RCC 7860 (cell line): ENCODE results near the gene SPATA31C1.
"Not testable (repeated sequence)": the region's sequence is repeated elsewhere in the genome, so short reads cannot be mapped to it uniquely, and the experiment has no call there.

ENCODE experiments used
- DNase-seq: peaks from one replicate; pipeline ENCODE4 v3.0.0-alpha.2; 2015; ENCODE audit warnings: low spot score
- FAIRE-seq: peaks from 2 replicates; lab custom pipeline; 2012; peaks lifted over from hg19 to GRCh38; lab: Jason Lieb, UNC

SPATA31C1 gene

GRCh38 chr9:87917662-87918061 lies at the start of gene SPATA31C1:
Gene SPATA31C1, plus strand, starts transcription at chr9:87917962.
- FAIRE-seq, DNase-seq: not testable (repeated sequence)

- DNase-seq (no peak), FAIRE-seq (no peak)
Observed at GRCh38 chr9:87868175-87868574, 49.6 kb upstream of the SPATA31C1 start.

- DNase-seq, result no peak
- no peak for FAIRE-seq
Observed at GRCh38 chr9:87868635-87869034, 49.1 kb upstream of the SPATA31C1 start.

GRCh38 chr9:87869082-87869481 lies 48.7 kb upstream of the SPATA31C1 start:
- no peak for FAIRE-seq

GRCh38 chr9:87871425-87872078 lies 46.2 kb upstream of the SPATA31C1 start:
- FAIRE-seq (no peak), DNase-seq (no peak)

More at GRCh38 chr9:87869082-87869481, 48.7 kb upstream of the SPATA31C1 start:
- DNase-seq, result no peak

- DNase-seq, result no peak
- FAIRE-seq, result no peak
Observed at GRCh38 chr9:87872079-87872624, 45.6 kb upstream of the SPATA31C1 start.

GRCh38 chr9:87873607-87874303 lies 44.0 kb upstream of the SPATA31C1 start:
- DNase-seq (no peak), FAIRE-seq (no peak)

- DNase-seq (no peak), FAIRE-seq (no peak)
Observed at GRCh38 chr9:87874304-87874623, 43.5 kb upstream of the SPATA31C1 start.

- FAIRE-seq, result no peak
- DNase-seq, result no peak
Observed at GRCh38 chr9:87875060-87875459, 42.7 kb upstream of the SPATA31C1 start.

GRCh38 chr9:87875831-87876545 lies 41.8 kb upstream of the SPATA31C1 start:
- no peak for DNase-seq
- no peak for FAIRE-seq

GRCh38 chr9:87876708-87877107 lies 41.1 kb upstream of the SPATA31C1 start:
- FAIRE-seq, result no peak

GRCh38 chr9:87878989-87879511 lies 38.7 kb upstream of the SPATA31C1 start:
- FAIRE-seq (peak; percentile 83), DNase-seq (peak; percentile 66)

More at GRCh38 chr9:87876708-87877107, 41.1 kb upstream of the SPATA31C1 start:
- no peak for DNase-seq

- FAIRE-seq (no peak), DNase-seq (no peak)
Observed at GRCh38 chr9:87880116-87880515, 37.6 kb upstream of the SPATA31C1 start.

GRCh38 chr9:87880683-87881082 lies 37.1 kb upstream of the SPATA31C1 start:
- FAIRE-seq, result no peak
- no peak for DNase-seq

- DNase-seq (no peak), FAIRE-seq (no peak)
Observed at GRCh38 chr9:87882627-87883026, 35.1 kb upstream of the SPATA31C1 start, which contains the start of gene SPATA31E1. Gene SPATA31E1, plus strand, starts transcription at chr9:87882877. Its CDS starts 15 bp downstream, at chr9:87882892.

GRCh38 chr9:87883274-87883673 lies 34.5 kb upstream of the SPATA31C1 start:
- FAIRE-seq (no peak), DNase-seq (no peak)

- no peak for DNase-seq
- no peak for FAIRE-seq
Observed at GRCh38 chr9:87883990-87884389, 33.8 kb upstream of the SPATA31C1 start.

GRCh38 chr9:87884578-87885459 lies 32.9 kb upstream of the SPATA31C1 start:
- no peak for FAIRE-seq

GRCh38 chr9:87885484-87886189 lies 32.1 kb upstream of the SPATA31C1 start:
- no peak for FAIRE-seq
- DNase-seq, result no peak

More at GRCh38 chr9:87884578-87885459, 32.9 kb upstream of the SPATA31C1 start:
- no peak for DNase-seq
